Ishikawa (cell line): Measurements from ENCODE around the gene LHX1.

Experiments used
- EP300 ChIP-seq: IDR thresholded peaks from 2 replicates; pipeline ENCODE4 v1.6.1; 2012; ENCODE audit warnings: borderline replicate concordance
- REST ChIP-seq: IDR thresholded peaks from 2 replicates; pipeline ENCODE4 v1.6.1; 2012; ENCODE audit warnings: low read depth, mild to moderate bottlenecking
- USF1 ChIP-seq: IDR thresholded peaks from 2 replicates; pipeline ENCODE4 v1.6.1; 2012
- YY1 ChIP-seq: IDR thresholded peaks from 2 replicates; pipeline ENCODE4 v1.6.1; 2012; ENCODE audit warnings: low read depth

- TF ChIP-seq REST: no peak
- no peak for TF ChIP-seq USF1
- TF ChIP-seq YY1: no peak
- no peak for TF ChIP-seq EP300
Observed at GRCh38 chr17:36910513-36910912, 26.8 kb upstream of the LHX1 start.
